ENCODE data around the gene PIK3C2G.

- no peak for TF ChIP-seq BHLHE40 (IDR thresholded peaks at IDR 0.05; ENCODE audit: borderline replicate concordance)
- TF ChIP-seq SP1 (IDR thresholded peaks at IDR 0.05) = no peak
- TF ChIP-seq L3MBTL2 (conservative IDR thresholded peaks at IDR 0.05) = no peak
- TF ChIP-seq ARNT (IDR thresholded peaks at IDR 0.05) = no peak
- no peak for TF ChIP-seq FOXM1 (IDR thresholded peaks at IDR 0.05; ENCODE audit: borderline replicate concordance)
- TF ChIP-seq ZNF384 (IDR thresholded peaks at IDR 0.05) = no peak
- no peak for TF ChIP-seq TARDBP (IDR thresholded peaks at IDR 0.05)
- TF ChIP-seq HDGF (IDR thresholded peaks at IDR 0.05; ENCODE audit: borderline replicate concordance) = no peak
- TF ChIP-seq SUZ12 (IDR thresholded peaks at IDR 0.05) = no peak
These were observed 314.8 kb downstream of the PIK3C2G start for GRCh38 chr12:18576104-18576626.

Data from HEK293T (cell line).